Parathyroid adenoma (tissue), 2 donors: ENCODE data around the gene MTARC2.
A peak's percentile ranks its signal among the peaks of the same experiment; 100 is the strongest.

Experiments
- H2AFZ ChIP-seq: fragments of 300-600 bp; sonication (generic); one replicate; pipeline ENCODE4 v1.7.0; 2017; ENCODE audit warnings: antibody characterized with exemption, mild to moderate bottlenecking
- H3K27ac ChIP-seq: fragments of 300-600 bp; sonication (generic); one replicate; pipeline ENCODE4 v1.7.0; 2017
- H3K27me3 ChIP-seq: fragments of 300-600 bp; sonication (generic); one replicate; pipeline ENCODE4 v1.7.0; 2017; ENCODE audit warnings: low read length; ENCODE audit not compliant: control insufficient read depth, insufficient read depth
- H3K36me3 ChIP-seq: fragments of 300-600 bp; sonication (generic); one replicate; pipeline ENCODE4 v1.7.0; 2017; ENCODE audit warnings: low read length; ENCODE audit not compliant: control insufficient read depth, insufficient read depth
- H3K4me1 ChIP-seq: fragments of 300-600 bp; sonication (generic); one replicate; pipeline ENCODE4 v1.7.0; 2017; ENCODE audit warnings: control low read depth
- H3K4me2 ChIP-seq: fragments of 300-600 bp; sonication (generic); one replicate; pipeline ENCODE4 v1.7.0; 2017; ENCODE audit warnings: low read length
- H3K4me3 ChIP-seq: fragments of 300-600 bp; sonication (generic); one replicate; pipeline ENCODE4 v1.7.0; 2017; ENCODE audit warnings: low read depth, low read length
- H3K79me2 ChIP-seq: fragments of 300-600 bp; sonication (generic); one replicate; pipeline ENCODE4 v1.7.0; 2017; ENCODE audit warnings: control low read depth
- H3K9ac ChIP-seq: fragments of 300-600 bp; sonication (generic); one replicate; pipeline ENCODE4 v1.7.0; 2017; ENCODE audit warnings: mild to moderate bottlenecking
- H3K9me3 ChIP-seq: fragments of 300-600 bp; sonication (generic); one replicate; pipeline ENCODE4 v1.7.0; 2017; ENCODE audit warnings: low read length; ENCODE audit not compliant: control insufficient read depth
- TF ChIP-seq, protein P1 (sequence below): fragments of 300-600 bp; sonication (generic); IDR thresholded peaks from one replicate; pipeline ENCODE4 v1.7.0; 2017; ENCODE audit warnings: antibody characterized with exemption, mild to moderate bottlenecking
- donor health status: primary hyperparathyroidism.

Gene MTARC2

DNA sequence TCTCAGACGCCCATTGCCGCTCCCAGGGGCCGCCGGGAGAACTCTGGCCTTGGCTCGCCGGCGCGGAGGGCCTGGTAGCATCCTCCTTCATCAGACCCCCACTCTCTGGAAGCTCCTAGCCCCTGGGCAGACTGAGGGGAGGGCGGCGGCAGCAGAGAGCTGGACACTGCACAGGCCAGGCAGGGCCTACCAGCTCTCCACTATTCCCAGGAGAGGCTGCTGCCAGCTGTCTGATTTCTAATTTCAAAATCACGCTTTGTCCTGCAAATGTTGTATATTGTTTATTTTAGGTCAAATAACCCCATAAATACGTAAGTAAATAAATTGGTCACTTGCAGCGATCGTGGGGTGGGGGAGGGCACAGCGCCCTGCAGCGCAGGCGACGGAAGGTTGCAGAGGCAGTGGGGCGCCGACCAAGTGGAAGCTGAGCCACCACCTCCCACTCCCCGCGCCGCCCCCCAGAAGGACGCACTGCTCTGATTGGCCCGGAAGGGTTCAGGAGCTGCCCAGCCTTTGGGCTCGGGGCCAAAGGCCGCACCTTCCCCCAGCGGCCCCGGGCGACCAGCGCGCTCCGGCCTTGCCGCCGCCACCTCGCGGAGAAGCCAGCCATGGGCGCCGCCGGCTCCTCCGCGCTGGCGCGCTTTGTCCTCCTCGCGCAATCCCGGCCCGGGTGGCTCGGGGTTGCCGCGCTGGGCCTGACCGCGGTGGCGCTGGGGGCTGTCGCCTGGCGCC is 38.4 kb downstream of the MTARC2 start, which contains the start of gene MTARC1:
Gene MTARC1 (plus strand): TSS at position 577 of the 732 bp plus-strand sequence. CDS start 32 bp downstream, at position 609.
- peaks cover 10% of the 10 kb centered on the region for H3K4me1 ChIP-seq

DNA sequence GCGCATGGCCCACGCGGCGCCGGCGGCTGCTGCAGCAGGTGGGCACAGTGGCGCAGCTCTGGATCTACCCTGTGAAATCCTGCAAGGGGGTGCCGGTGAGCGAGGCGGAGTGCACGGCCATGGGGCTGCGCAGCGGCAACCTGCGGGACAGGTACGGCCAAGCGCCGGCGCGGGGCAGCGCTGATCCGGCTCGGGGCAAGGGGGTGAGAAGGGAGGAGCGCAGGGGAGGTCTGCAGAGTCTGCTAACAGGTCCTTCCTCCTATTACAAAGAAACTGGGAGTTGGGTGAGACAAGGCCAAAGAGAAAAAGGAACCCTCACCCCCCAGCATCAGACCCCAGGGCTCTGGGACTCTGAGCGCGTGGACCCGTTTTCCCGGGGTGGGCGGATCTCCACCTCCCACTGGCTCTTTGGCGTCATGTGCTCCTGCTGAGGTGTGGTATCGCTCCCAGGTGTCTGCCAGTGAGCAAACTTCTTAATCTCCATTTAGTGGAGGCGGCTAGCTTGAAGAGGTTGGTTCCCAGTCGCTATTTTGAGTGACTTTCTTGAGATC is 39.0 kb downstream of the MTARC2 start:
- TF ChIP-seq, protein P1, sequence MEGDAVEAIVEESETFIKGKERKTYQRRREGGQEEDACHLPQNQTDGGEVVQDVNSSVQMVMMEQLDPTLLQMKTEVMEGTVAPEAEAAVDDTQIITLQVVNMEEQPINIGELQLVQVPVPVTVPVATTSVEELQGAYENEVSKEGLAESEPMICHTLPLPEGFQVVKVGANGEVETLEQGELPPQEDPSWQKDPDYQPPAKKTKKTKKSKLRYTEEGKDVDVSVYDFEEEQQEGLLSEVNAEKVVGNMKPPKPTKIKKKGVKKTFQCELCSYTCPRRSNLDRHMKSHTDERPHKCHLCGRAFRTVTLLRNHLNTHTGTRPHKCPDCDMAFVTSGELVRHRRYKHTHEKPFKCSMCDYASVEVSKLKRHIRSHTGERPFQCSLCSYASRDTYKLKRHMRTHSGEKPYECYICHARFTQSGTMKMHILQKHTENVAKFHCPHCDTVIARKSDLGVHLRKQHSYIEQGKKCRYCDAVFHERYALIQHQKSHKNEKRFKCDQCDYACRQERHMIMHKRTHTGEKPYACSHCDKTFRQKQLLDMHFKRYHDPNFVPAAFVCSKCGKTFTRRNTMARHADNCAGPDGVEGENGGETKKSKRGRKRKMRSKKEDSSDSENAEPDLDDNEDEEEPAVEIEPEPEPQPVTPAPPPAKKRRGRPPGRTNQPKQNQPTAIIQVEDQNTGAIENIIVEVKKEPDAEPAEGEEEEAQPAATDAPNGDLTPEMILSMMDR: no peak
- H3K4me3 ChIP-seq: peak overlapping the region; percentile 7
- no peaks in the 10 kb centered on the region for H3K79me2 ChIP-seq
- peaks cover 14% of the 10 kb centered on the region for H3K4me1 ChIP-seq
- H3K36me3 ChIP-seq: no peaks in the 10 kb centered on the region
- H3K9ac ChIP-seq: no peak overlapping the region
- no peaks in the 10 kb centered on the region for H3K9me3 ChIP-seq
- H2AFZ ChIP-seq: no peak overlapping the region
- no peak overlapping the region for H3K4me2 ChIP-seq
- H3K27me3 ChIP-seq: no peaks in the 10 kb centered on the region
- H3K27ac ChIP-seq: no peak overlapping the region

More for the DNA sequence above, 38.4 kb downstream of the MTARC2 start, which contains the start of gene MTARC1:
- no peaks in the 10 kb centered on the region for H3K79me2 ChIP-seq
- H3K4me2 ChIP-seq: no peak within 1 kb of the TSS
- no peaks in the 10 kb centered on the region for H3K27me3 ChIP-seq
- H2AFZ ChIP-seq: no peak within 1 kb of the TSS
- TF ChIP-seq, protein P1: no peak
- H3K9me3 ChIP-seq: no peaks in the 10 kb centered on the region
- H3K36me3 ChIP-seq: no peaks in the 10 kb centered on the region
- peak within 1 kb of the TSS; percentile 7 for H3K4me3 ChIP-seq
- H3K9ac ChIP-seq: no peak within 1 kb of the TSS
- no peak within 1 kb of the TSS for H3K27ac ChIP-seq

DNA sequence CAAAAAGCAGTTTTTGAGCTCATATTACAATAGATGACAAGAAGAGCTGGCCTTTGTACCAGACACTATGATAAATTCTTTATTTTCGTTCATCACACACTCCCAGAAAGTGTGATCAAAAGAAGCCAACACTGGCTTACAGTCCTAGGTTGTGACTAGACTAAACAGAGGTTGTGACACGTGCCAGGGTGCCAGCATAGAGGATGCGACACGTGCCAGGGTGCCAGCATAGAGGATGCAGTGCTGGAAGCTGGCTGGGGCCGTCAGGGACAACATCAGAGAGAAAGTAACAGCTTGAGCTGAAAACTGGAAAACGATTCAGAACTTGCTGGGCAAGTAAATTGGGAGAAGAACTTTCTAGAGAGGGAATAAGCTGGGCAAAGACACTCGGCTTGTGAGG is 40.8 kb downstream of the MTARC2 start:
- Histone ChIP-seq H3K36me3 (no peaks in the 10 kb centered on the region), H3K9me3 (no peaks in the 10 kb centered on the region), H3K4me3 (no peak overlapping the region), H2AFZ (no peak overlapping the region), H3K27ac (no peak overlapping the region), H3K79me2 (no peaks in the 10 kb centered on the region), H3K4me1 (peaks cover 11% of the 10 kb centered on the region), H3K27me3 (no peaks in the 10 kb centered on the region), H3K4me2 (no peak overlapping the region), H3K9ac (no peak overlapping the region)
- TF ChIP-seq, protein P1: no peak

DNA sequence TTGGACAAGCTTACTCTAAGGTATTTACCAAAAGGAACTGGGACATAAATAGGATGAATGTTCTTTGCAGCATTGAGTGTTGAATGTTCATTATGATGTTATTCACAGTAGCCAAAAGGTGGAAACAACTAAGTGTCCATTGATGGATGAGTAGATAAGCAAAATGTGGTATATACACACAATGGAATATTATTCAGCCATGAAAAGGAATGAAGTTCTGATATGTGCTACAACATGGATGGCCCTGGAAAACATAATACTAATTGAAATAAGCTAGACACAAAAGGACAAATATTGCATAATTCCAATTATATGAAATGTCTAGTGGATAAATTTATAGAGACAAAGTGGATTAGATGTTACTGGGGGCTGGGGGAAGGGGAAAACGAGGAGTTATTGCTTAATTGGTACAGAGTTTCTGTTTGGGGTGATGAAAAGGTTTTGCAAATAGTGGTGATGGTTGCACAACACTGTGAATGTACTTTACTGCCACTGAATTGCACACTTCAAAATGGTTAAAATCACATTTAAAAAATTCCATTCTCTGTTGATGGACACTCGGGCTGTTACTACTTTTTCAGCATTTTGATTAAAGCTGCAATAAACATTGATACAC is 41.5 kb downstream of the MTARC2 start:
- H3K4me2 ChIP-seq: no peak overlapping the region
- H3K9me3 ChIP-seq: no peaks in the 10 kb centered on the region
- no peaks in the 10 kb centered on the region for H3K79me2 ChIP-seq
- H3K4me3 ChIP-seq: no peak overlapping the region
- H3K36me3 ChIP-seq: no peaks in the 10 kb centered on the region
- no peak overlapping the region for H3K9ac ChIP-seq
- TF ChIP-seq, protein P1: no peak
- no peak overlapping the region for H2AFZ ChIP-seq
- peaks cover 11% of the 10 kb centered on the region for H3K4me1 ChIP-seq
- H3K27ac ChIP-seq: no peak overlapping the region
- H3K27me3 ChIP-seq: no peaks in the 10 kb centered on the region
